Stomach (tissue), 4 donors: ENCODE data around the gene SPRYD3.

Experiments used
- EP300 ChIP-seq: sonication (generic); formaldehyde crosslinking; IDR thresholded peaks from one replicate; pipeline ENCODE4 v1.6.1; 2017; ENCODE audit warnings: antibody characterized with exemption
- POLR2A ChIP-seq, 4 donors: fragments of 450-650 bp; IDR thresholded peaks; one replicate each; pipeline ENCODE4 v1.6.1; 2016; ENCODE audit warnings: antibody characterized with exemption in 4 of 4, control low read depth in 2 of 4, mild to moderate bottlenecking in 1 of 4, moderate library complexity in 1 of 4
- POLR2AphosphoS5 ChIP-seq, 3 donors: sonication (generic); formaldehyde crosslinking; IDR thresholded peaks; one replicate each; pipeline ENCODE4 v1.6.1; 2016; ENCODE audit warnings: antibody characterized with exemption in 3 of 3
- TF ChIP-seq, protein P1 (sequence below), 7 experiments: fragments of 450-650 bp in 4 of 7; fragments of 200-600 bp in 3 of 7; sonication (generic) in 3 of 7; IDR thresholded peaks; one replicate each; pipeline ENCODE4 v1.5.1; 2016 to 2019; ENCODE audit warnings: antibody characterized with exemption in 7 of 7, control low read depth in 2 of 7, mild to moderate bottlenecking in 1 of 7

DNA sequence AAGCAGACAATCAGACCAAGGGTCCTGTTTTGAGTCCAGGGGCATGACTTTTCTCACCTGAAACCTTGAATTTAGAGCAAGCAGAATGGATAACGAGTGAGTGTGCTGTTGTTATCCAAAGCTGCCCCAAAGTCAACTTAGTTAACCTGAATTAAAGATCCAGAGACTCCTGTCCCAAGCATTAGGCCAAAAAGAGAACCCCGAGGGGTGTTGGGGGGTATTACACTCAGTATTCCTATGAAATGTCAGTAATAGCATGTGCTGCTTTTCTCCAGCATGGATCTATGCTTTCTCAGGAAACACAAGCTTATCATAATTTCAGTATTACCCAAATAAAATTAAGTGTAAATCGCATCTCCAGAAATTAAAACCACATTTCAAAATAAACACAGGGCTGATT lies 53.9 kb downstream of the SPRYD3 start:
- TF ChIP-seq POLR2A (IDR thresholded peaks at IDR 0.05): no peak
- TF ChIP-seq POLR2AphosphoS5 (IDR thresholded peaks at IDR 0.05): no peak
- TF ChIP-seq, protein P1, sequence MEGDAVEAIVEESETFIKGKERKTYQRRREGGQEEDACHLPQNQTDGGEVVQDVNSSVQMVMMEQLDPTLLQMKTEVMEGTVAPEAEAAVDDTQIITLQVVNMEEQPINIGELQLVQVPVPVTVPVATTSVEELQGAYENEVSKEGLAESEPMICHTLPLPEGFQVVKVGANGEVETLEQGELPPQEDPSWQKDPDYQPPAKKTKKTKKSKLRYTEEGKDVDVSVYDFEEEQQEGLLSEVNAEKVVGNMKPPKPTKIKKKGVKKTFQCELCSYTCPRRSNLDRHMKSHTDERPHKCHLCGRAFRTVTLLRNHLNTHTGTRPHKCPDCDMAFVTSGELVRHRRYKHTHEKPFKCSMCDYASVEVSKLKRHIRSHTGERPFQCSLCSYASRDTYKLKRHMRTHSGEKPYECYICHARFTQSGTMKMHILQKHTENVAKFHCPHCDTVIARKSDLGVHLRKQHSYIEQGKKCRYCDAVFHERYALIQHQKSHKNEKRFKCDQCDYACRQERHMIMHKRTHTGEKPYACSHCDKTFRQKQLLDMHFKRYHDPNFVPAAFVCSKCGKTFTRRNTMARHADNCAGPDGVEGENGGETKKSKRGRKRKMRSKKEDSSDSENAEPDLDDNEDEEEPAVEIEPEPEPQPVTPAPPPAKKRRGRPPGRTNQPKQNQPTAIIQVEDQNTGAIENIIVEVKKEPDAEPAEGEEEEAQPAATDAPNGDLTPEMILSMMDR (IDR thresholded peaks at IDR 0.05): no peak
- TF ChIP-seq EP300: no peak
